ENCODE data around the gene CFHR4. TPM values are rescaled to one million over a fixed set of nuclear protein-coding genes. Genes with fewer than 3 reads are reported as not detected.

The CFHR4 gene
- total RNA-seq, 3 donors from 2014 or later = not detected

- Histone ChIP-seq H3K4me3 (no peak overlapping the region), H3K4me1 (ENCODE audit: low read depth) (no peaks in the 10 kb centered on the region), H3K36me3 (ENCODE audit: low read depth) (no peaks in the 10 kb centered on the region), H3K9me3 (no peaks in the 10 kb centered on the region)
- DNase-seq = no peak
- intact Hi-C loops (cut with DNase I, micrococcal nuclease) = no loop called here
- no peak for TF ChIP-seq CTCF (IDR thresholded peaks at IDR 0.05)
- ATAC-seq = no peak
Observed at GRCh38 chr1:196960854-196961253, 73.0 kb downstream of the CFHR4 start.

Other genes starting within 250 kb of the CFHR4 start
- gene CFH, start 236.0 kb upstream of the CFHR4 start, total RNA-seq = 10 to 100 TPM; 12.7 to 37.0 (median 24.5) TPM
- not detected for gene CFHR3, start 113.2 kb upstream of the CFHR4 start, total RNA-seq
- under 1 TPM in 2 of 3 donors, not detected in 1; 0.28 to 0.43 TPM for gene CFHR1, start 68.3 kb upstream of the CFHR4 start, total RNA-seq
- not detected for gene CFHR2, start 55.7 kb downstream of the CFHR4 start, total RNA-seq
- gene CFHR5, start 89.5 kb downstream of the CFHR4 start, total RNA-seq = not detected
- not detected for gene F13B, start 179.2 kb downstream of the CFHR4 start, total RNA-seq